HEK293T (cell line): Measurements from ENCODE around the gene UHRF1.

Experiments used
- BHLHE40 ChIP-seq: fragments of 450-650 bp; IDR thresholded peaks from 2 replicates; pipeline ENCODE4 v1.6.1; 2016; ENCODE audit warnings: mild to moderate bottlenecking, moderate library complexity, borderline replicate concordance
- ELF4 ChIP-seq: fragments of 450-650 bp; IDR thresholded peaks from 2 replicates; pipeline ENCODE4 v1.6.1; 2017; ENCODE audit warnings: antibody characterized with exemption
- FOXK2 ChIP-seq: fragments of 450-650 bp; IDR thresholded peaks from 2 replicates; pipeline ENCODE4 v1.6.1; 2016; ENCODE audit warnings: mild to moderate bottlenecking
- FOXM1 ChIP-seq: fragments of 450-650 bp; IDR thresholded peaks from 2 replicates; pipeline ENCODE4 v1.6.1; 2017; ENCODE audit warnings: mild to moderate bottlenecking, borderline replicate concordance
- HDGF ChIP-seq: fragments of 450-650 bp; IDR thresholded peaks from 2 replicates; pipeline ENCODE4 v1.6.1; 2017; ENCODE audit warnings: antibody characterized with exemption, borderline replicate concordance
- L3MBTL2 ChIP-seq: fragments of 450-650 bp; conservative IDR thresholded peaks from 2 replicates; pipeline ENCODE4 v1.6.1; 2016; ENCODE audit warnings: mild to moderate bottlenecking
- LEF1 ChIP-seq: fragments of 450-650 bp; IDR thresholded peaks from 2 replicates; pipeline ENCODE4 v1.6.1; 2017; ENCODE audit warnings: mild to moderate bottlenecking, borderline replicate concordance
- NFRKB ChIP-seq: fragments of 450-650 bp; IDR thresholded peaks from 2 replicates; pipeline ENCODE4 v1.6.1; 2016; ENCODE audit warnings: mild to moderate bottlenecking, moderate library complexity
- SUZ12 ChIP-seq: fragments of 450-650 bp; IDR thresholded peaks from 2 replicates; pipeline ENCODE4 v1.6.1; 2016; ENCODE audit warnings: mild to moderate bottlenecking
- TARDBP ChIP-seq: fragments of 450-650 bp; IDR thresholded peaks from 2 replicates; pipeline ENCODE4 v1.6.1; 2016
- ZNF384 ChIP-seq: fragments of 450-650 bp; IDR thresholded peaks from 2 replicates; pipeline ENCODE4 v1.6.1; 2016

GRCh38 chr19:4897146-4897545, 12.2 kb upstream of the UHRF1 start:
- TF ChIP-seq SUZ12 = no peak
- TF ChIP-seq TARDBP = no peak
- TF ChIP-seq FOXM1 = no peak
- no peak for TF ChIP-seq HDGF
- TF ChIP-seq LEF1 = no peak
- no peak for TF ChIP-seq ZNF384
- TF ChIP-seq BHLHE40 = no peak
- no peak for TF ChIP-seq NFRKB
- no peak for TF ChIP-seq L3MBTL2
- no peak for TF ChIP-seq FOXK2
- TF ChIP-seq ELF4 = no peak
